ENCODE results near the gene RLF.

RLF gene

GRCh38 chr1:40270152-40270834, 109.1 kb downstream of the RLF start:
- no peak for DNase-seq (ENCODE audit: low read depth in 2 of 2)

- no peak for DNase-seq (ENCODE audit: low read depth in 2 of 2)
These were observed 111.5 kb downstream of the RLF start for GRCh38 chr1:40272653-40273213.

GRCh38 chr1:40273547-40274166, 112.5 kb downstream of the RLF start:
- no peak for DNase-seq (ENCODE audit: low read depth in 2 of 2)

- DNase-seq (ENCODE audit: low read depth in 2 of 2): no peak
These were observed 113.1 kb downstream of the RLF start for GRCh38 chr1:40274331-40274730.

GRCh38 chr1:40276122-40276521, 114.9 kb downstream of the RLF start:
- DNase-seq (ENCODE audit: low read depth in 2 of 2): no peak

GRCh38 chr1:40281853-40282252, 120.7 kb downstream of the RLF start:
- no peak for DNase-seq (ENCODE audit: low read depth in 2 of 2)
